ENCODE results near the gene GOLGA6L7. TPM values are rescaled to one million over a fixed set of nuclear protein-coding genes. Genes with fewer than 3 reads are reported as not detected.

GOLGA6L7 gene
- total RNA-seq, 1 donor from 2014 or later = not detected

DNA sequence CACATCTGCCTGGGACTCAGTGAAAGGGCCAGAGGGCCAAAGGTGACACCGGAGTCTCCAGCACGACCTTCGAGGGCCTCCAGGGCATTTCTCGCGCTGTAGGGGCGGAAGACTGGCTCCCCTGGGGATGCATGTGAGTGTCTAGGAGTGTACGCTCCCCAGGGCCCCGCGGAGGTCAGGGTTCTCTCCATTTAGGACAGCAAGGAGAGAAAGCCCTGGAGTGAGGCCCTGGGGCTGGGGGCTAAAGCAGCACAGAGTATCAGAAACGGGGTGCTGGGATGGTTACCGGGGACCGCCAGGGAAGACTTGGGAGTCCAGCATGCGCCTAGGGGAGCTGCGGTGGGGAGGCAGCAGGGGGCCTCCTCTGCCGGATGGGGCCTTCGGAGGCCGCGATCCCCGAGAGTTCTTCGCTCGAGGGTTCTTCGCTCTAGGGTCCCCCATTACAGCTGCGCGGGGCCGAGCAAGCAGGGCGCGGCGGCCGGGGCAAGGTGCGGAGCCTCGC, 36.7 kb upstream of the GOLGA6L7 start:
- Histone ChIP-seq H3K27ac (no peak overlapping the region), H3K27me3 (peaks cover 7% of the 10 kb centered on the region), H3K9me3 (no peaks in the 10 kb centered on the region), H3K36me3 (no peaks in the 10 kb centered on the region), H3K4me1 (peaks cover 6 to 8% of the 10 kb centered on the region in 2 donors), H3K4me3 (peak overlapping the region; percentile 60 to 63)
- intact Hi-C loops (cut with DNase I) = no loop called here
- no peak for DNase-seq (ENCODE audit: low spot score in 2 of 2)
- TF ChIP-seq CTCF (IDR thresholded peaks at IDR 0.05) = no peak

- peaks cover 7% of the 10 kb centered on the region for H3K27me3 ChIP-seq
- TF ChIP-seq CTCF (IDR thresholded peaks at IDR 0.05) = no peak
- no peaks in the 10 kb centered on the region for H3K36me3 ChIP-seq
- intact Hi-C loops (cut with DNase I) = no loop called here
- DNase-seq (ENCODE audit: low spot score in 2 of 2) = no peak
- H3K4me1 ChIP-seq = peaks cover 6 to 8% of the 10 kb centered on the region in 2 donors
- no peak overlapping the region for H3K27ac ChIP-seq
- no peak overlapping the region for H3K4me3 ChIP-seq
- no peaks in the 10 kb centered on the region for H3K9me3 ChIP-seq
Measured at GRCh38 chr15:28884151-28884940, 35.9 kb upstream of the GOLGA6L7 start.

DNA sequence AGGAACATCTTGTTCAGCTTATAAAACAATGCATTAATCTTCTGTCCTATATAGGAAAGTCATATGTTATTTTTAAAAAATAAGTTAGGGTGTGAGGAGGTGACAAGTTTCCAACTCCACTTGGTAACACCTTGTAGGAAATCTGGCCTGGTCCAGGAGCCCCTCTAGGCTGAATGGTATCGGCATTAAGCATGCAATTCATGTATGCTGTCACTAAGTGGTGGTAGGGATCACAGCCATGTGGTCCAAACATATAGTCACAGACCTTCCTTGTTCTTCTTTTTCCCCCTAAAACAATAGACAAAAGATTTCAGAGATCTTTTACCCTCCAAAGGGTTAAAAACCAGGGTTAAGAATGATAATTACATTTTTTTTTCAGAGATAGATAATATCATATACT, 33.2 kb upstream of the GOLGA6L7 start:
- no peak for TF ChIP-seq CTCF (IDR thresholded peaks at IDR 0.05)
- Histone ChIP-seq H3K36me3 (no peaks in the 10 kb centered on the region), H3K9me3 (no peaks in the 10 kb centered on the region), H3K27me3 (peaks cover 4% of the 10 kb centered on the region), H3K4me3 (no peak overlapping the region), H3K4me1 (peaks cover 4 to 5% of the 10 kb centered on the region in 2 donors), H3K27ac (no peak overlapping the region)
- intact Hi-C loops (cut with DNase I) = no loop called here
- no peak for DNase-seq (ENCODE audit: low spot score in 2 of 2)

GRCh38 chr15:28881170-28881569, 32.7 kb upstream of the GOLGA6L7 start:
- peaks cover 2 to 3% of the 10 kb centered on the region in 2 donors for H3K4me1 ChIP-seq
- no peaks in the 10 kb centered on the region for H3K9me3 ChIP-seq
- intact Hi-C loops (cut with DNase I) = no loop called here
- DNase-seq (ENCODE audit: low spot score in 2 of 2) = no peak
- H3K27me3 ChIP-seq = peaks cover 4% of the 10 kb centered on the region
- TF ChIP-seq CTCF (IDR thresholded peaks at IDR 0.05) = no peak
- H3K36me3 ChIP-seq = no peaks in the 10 kb centered on the region
- no peak overlapping the region for H3K4me3 ChIP-seq
- H3K27ac ChIP-seq = no peak overlapping the region

- Histone ChIP-seq H3K4me3 (no peak overlapping the region), H3K36me3 (no peaks in the 10 kb centered on the region), H3K4me1 (peaks cover 2 to 3% of the 10 kb centered on the region in 2 donors), H3K9me3 (no peaks in the 10 kb centered on the region), H3K27me3 (peaks cover 3% of the 10 kb centered on the region), H3K27ac (no peak overlapping the region)
- no peak for DNase-seq (ENCODE audit: low spot score in 2 of 2)
- intact Hi-C loops (cut with DNase I) = no loop called here
- TF ChIP-seq CTCF (IDR thresholded peaks at IDR 0.05) = no peak
Measured at GRCh38 chr15:28880680-28881079, 32.2 kb upstream of the GOLGA6L7 start.

All from ascending aorta (tissue), 2 donors.